ENCODE data around the gene RRP12.
"Not testable (repeated sequence)": the region's sequence is repeated elsewhere in the genome, so short reads cannot be mapped to it uniquely, and the experiment has no call there.

RRP12 gene

GRCh38 chr10:97366572-97366971, 34.6 kb downstream of the RRP12 start:
- no peak for DNase-seq

GRCh38 chr10:97365761-97366351, 35.3 kb downstream of the RRP12 start:
- DNase-seq = no peak

GRCh38 chr10:97363071-97363470, 38.1 kb downstream of the RRP12 start:
- DNase-seq = no peak

- no peak for DNase-seq
Observed at GRCh38 chr10:97362310-97363033, 38.7 kb downstream of the RRP12 start.

- DNase-seq = no peak
Observed at GRCh38 chr10:97361537-97361901, 39.6 kb downstream of the RRP12 start.

- DNase-seq = no peak
Observed at GRCh38 chr10:97360705-97361536, 40.2 kb downstream of the RRP12 start.

- no peak for DNase-seq
Observed at GRCh38 chr10:97358781-97359180, 42.4 kb downstream of the RRP12 start.

GRCh38 chr10:97358349-97358748, 42.8 kb downstream of the RRP12 start:
- no peak for DNase-seq

GRCh38 chr10:97356918-97357317, 44.2 kb downstream of the RRP12 start:
- no peak for DNase-seq

GRCh38 chr10:97356318-97356914, 44.7 kb downstream of the RRP12 start:
- no peak for DNase-seq

- DNase-seq = no peak
Observed at GRCh38 chr10:97355571-97355975, 45.6 kb downstream of the RRP12 start.

GRCh38 chr10:97353945-97354344, 47.2 kb downstream of the RRP12 start:
- no peak for DNase-seq

- DNase-seq = no peak
Observed at GRCh38 chr10:97349752-97350513, 51.2 kb downstream of the RRP12 start.

GRCh38 chr10:97347317-97347716, 53.8 kb downstream of the RRP12 start:
- no peak for DNase-seq

GRCh38 chr10:97343664-97344063, 57.5 kb downstream of the RRP12 start:
- DNase-seq = not testable (repeated sequence)

GRCh38 chr10:97341416-97341815, 59.7 kb downstream of the RRP12 start:
- no peak for DNase-seq

GRCh38 chr10:97338041-97338440, 63.1 kb downstream of the RRP12 start:
- no peak for DNase-seq

GRCh38 chr10:97336942-97337831, 64.0 kb downstream of the RRP12 start:
- DNase-seq = no peak

- no peak for DNase-seq
Observed at GRCh38 chr10:97336446-97336845, 64.7 kb downstream of the RRP12 start.

- no peak for DNase-seq
Observed at GRCh38 chr10:97336006-97336405, 65.1 kb downstream of the RRP12 start.

GRCh38 chr10:97335188-97335619, 65.9 kb downstream of the RRP12 start:
- no peak for DNase-seq

Data from NCI-H2029 treated with DMSO at 0.1 percent for 48 hours (cell line).